Activated CD4-positive, CD25-positive, alpha-beta regulatory T cell treated with anti-CD3 and anti-CD28 coated beads, Interleukin-2, amount 50 U/mL, for 72 hours (primary cell): ENCODE data around the gene NETO2.

ENCODE experiments used
- DNase-seq: peaks from one replicate; pipeline ENCODE4 v3.0.0; 2021

Gene NETO2

DNA sequence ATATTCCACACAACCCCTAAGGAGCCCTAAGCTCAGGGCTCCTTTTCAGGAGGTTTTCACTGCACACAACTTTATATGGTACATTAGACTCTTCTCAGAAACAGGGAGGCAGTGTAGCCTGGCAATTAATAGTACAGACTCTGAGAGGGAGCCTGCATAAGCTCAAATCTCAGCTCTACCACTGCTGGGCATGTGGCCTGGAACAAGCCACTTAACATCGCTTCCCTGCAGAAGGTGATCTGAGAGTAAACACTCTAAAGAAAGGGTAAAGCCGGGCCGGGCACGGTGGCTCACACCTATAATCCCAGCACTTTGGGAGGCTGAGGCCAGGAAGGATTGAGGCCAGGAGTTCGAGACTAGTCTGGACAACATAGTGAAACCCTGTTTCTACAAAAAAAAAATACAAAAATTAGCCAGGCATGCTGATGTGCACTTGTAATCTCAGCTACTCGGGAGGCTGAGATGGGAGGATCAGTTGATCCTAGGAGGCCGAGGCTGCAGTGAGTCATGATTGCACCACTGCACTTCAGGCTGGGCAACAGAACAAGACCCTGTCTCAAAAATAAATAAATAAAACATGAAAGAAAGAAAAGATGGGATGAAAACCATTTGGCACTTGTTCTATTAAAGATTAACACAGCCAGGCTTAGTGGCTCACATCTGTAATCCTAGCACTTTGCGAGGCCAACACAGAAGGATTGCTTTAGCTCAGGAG is 99.6 kb downstream of the NETO2 start:
- no peak for DNase-seq

DNA sequence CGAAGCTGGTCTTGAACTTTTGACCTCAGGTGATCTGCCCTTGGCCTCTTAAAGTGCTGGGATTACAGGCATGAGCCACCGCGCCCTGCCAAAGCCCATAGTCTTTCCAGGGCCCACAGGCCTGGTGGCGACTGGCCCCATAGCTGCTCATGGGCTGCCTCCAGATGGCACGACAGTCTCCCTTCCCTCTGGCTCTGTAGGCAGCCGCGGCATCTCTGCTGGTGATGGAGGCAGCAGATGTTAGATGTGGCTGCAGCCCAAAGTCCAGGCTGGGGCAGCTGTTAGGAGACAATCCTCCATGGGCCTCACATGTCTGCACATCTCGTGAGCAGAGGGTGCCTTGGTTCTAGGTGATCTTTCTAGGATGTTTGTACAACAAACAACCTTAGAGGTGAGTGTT is 100.5 kb downstream of the NETO2 start:
- no peak for DNase-seq

- peak; percentile 97 for DNase-seq
Observed at GRCh38 chr16:47037746-47038458, 105.8 kb downstream of the NETO2 start.

DNA sequence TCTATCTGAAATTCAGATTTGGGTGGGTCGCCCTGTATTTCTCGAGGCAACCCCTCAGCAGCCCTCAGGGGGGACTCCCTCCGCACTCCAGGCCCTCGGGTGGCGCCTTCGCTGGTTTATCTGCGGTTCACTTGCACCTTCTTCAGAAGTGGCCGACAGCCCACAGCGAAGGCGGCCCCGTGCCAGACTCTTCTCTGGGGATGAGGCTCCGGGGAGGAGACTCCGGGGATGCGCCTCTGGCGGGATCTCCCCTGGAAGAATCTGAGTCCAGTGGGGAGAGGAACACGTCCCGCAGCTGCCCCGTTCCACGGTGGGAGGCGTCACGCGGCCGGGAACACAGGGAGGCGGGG is 106.4 kb downstream of the NETO2 start:
- DNase-seq = no peak

GRCh38 chr16:47036201-47036600 is 107.5 kb downstream of the NETO2 start:
- DNase-seq = no peak

DNA sequence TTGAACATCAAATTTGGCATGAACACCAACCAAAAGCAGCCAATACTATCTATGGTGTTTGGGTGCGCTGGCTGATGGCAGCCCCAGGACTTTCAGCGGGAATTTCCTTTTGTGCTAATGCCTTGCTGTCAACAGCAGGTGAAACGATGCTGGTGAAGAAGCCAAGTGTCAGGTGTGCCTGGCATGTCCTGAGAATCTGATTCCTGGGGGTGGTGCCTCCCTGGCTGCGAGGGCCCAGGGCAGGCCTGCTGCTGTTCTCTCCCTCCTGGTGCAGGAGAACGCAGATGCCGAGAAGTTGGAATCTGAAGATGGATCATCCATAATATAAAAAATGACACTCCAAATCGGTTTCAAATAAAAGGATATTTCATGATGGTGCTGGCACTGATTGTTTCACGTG is 108.3 kb downstream of the NETO2 start:
- no peak for DNase-seq

- no peak for DNase-seq
Observed at GRCh38 chr16:47034455-47034854, 109.3 kb downstream of the NETO2 start.

GRCh38 chr16:47033176-47033575 is 110.6 kb downstream of the NETO2 start:
- DNase-seq = no peak

DNA sequence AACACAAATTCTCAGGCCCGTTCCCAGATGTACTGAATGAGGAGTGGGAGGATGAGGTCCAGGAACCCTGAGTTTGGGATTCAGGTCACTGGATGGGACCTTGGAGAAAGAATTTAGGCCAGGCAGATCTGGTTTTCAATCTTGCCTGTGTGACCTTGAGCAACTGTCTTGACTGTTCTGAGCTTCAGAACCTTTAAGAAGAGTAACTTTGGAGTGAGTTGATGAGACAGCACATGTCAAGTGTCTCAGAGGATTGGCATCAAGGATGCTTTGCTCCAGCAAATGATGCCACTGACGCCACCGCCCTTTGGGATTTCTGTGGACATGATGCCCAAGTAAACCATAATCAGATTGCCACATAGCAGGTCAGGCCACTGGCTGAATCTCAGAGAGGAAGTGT is 114.0 kb downstream of the NETO2 start:
- no peak for DNase-seq

DNA sequence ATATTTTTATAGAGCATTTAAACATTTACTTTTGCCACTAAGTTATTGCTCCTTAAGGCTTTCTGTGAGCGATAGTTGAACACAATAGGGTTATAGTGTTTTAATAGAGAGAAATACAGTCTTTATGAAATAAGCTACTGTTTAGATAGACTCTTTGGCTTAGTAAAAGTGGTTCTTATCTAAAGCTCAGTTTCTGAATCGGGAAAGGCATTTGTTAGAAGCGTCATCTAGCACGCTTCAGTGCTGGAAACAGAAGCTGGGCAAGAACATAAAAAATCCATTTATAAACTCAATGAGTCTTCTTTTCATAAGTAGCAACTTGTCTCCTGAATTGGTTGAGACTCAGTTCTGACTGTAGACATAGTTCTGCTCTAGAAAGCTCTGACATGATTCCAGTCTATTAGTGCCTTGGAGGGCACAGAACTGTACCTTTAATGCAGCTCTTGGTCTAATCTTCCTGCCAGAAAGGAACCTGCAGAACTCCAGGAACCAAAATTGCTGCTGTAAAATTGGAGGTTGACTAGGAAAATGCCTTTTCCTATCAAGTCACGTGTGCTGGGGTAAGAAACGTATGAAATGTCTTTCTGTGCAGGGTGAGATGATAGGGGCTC is 114.9 kb downstream of the NETO2 start:
- DNase-seq = no peak
